GM19099 (cell line): ENCODE data around the gene RFX4.

ENCODE experiments used
- POLR2A ChIP-seq: IDR thresholded peaks from 3 replicates; pipeline ENCODE4 v1.6.1; 2011; ENCODE audit warnings: low read depth; ENCODE audit not compliant: insufficient read length; ENCODE audit errors: extremely low read depth

RFX4 gene

GRCh38 chr12:106722837-106723236, 140.0 kb downstream of the RFX4 start:
- TF ChIP-seq POLR2A = no peak

- TF ChIP-seq POLR2A = no peak
These were observed 140.6 kb downstream of the RFX4 start for GRCh38 chr12:106723416-106723815.

- TF ChIP-seq POLR2A = no peak
These were observed 141.3 kb downstream of the RFX4 start for GRCh38 chr12:106724116-106724515.

GRCh38 chr12:106724934-106725333, 142.1 kb downstream of the RFX4 start:
- TF ChIP-seq POLR2A = no peak

GRCh38 chr12:106729611-106730010, 146.8 kb downstream of the RFX4 start:
- TF ChIP-seq POLR2A = no peak

- TF ChIP-seq POLR2A = no peak
These were observed 150.1 kb downstream of the RFX4 start for GRCh38 chr12:106732890-106733289.

- no peak for TF ChIP-seq POLR2A
These were observed 150.9 kb downstream of the RFX4 start for GRCh38 chr12:106733660-106734059.

- no peak for TF ChIP-seq POLR2A
These were observed 153.5 kb downstream of the RFX4 start for GRCh38 chr12:106736051-106736957.

GRCh38 chr12:106739318-106739717, 156.5 kb downstream of the RFX4 start:
- TF ChIP-seq POLR2A = no peak

- no peak for TF ChIP-seq POLR2A
These were observed 157.2 kb downstream of the RFX4 start for GRCh38 chr12:106739815-106740530.

GRCh38 chr12:106740818-106741217, 158.0 kb downstream of the RFX4 start:
- TF ChIP-seq POLR2A = no peak

- TF ChIP-seq POLR2A = no peak
These were observed 158.4 kb downstream of the RFX4 start for GRCh38 chr12:106741247-106741646.

- TF ChIP-seq POLR2A = no peak
These were observed 160.6 kb downstream of the RFX4 start for GRCh38 chr12:106743270-106743988.

- no peak for TF ChIP-seq POLR2A
These were observed 161.8 kb downstream of the RFX4 start for GRCh38 chr12:106744600-106744999.

GRCh38 chr12:106745181-106745745, 162.5 kb downstream of the RFX4 start:
- no peak for TF ChIP-seq POLR2A
